ENCODE data around the gene CENPS.

The CENPS gene

DNA sequence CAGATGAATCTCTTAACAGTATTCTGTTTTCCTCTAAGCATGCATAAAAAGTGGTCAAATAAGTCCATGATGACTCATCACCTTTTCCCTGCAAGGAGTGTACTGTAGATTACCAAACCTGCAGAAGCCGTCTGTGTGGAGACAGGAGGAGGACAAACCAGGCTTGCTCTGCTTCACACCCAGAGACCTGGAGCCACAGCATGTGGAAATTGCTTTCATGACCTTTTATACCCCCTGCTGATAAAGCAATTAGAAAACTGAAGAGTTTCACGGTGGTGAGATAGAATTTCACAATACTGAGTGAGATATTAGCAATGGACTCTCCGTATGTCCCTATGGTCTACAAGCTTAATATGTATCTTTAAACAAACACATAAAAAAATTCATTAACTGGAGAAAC is 29.0 kb downstream of the CENPS start:
- ATAC-seq = peak; percentile 88
- TF ChIP-seq ZNF70 (CRISPR knock-in tag; IDR thresholded peaks at IDR 0.05) (no peak), BACH2 (CRISPR knock-in tag; IDR thresholded peaks at IDR 0.05; ENCODE audit: borderline replicate concordance) (no peak), ZC3H10 (CRISPR knock-in tag; IDR thresholded peaks at IDR 0.05) (no peak), PPARA (CRISPR knock-in tag; IDR thresholded peaks at IDR 0.05; ENCODE audit: borderline replicate concordance) (no peak), ARNTL (CRISPR knock-in tag; IDR thresholded peaks at IDR 0.05; ENCODE audit: borderline replicate concordance, low read depth) (no peak), ESRRG (CRISPR knock-in tag; IDR thresholded peaks at IDR 0.05) (no peak), ZNF565 (CRISPR knock-in tag; conservative IDR thresholded peaks at IDR 0.05; ENCODE audit: low read depth) (no peak), ZNF8 (CRISPR knock-in tag; IDR thresholded peaks at IDR 0.05) (no peak), TCF4 (CRISPR knock-in tag; IDR thresholded peaks at IDR 0.05; ENCODE audit: borderline replicate concordance) (no peak), CSDC2 (CRISPR knock-in tag; IDR thresholded peaks at IDR 0.05) (no peak), ISL1 (CRISPR knock-in tag; IDR thresholded peaks at IDR 0.05) (no peak), OSR1 (CRISPR knock-in tag; IDR thresholded peaks at IDR 0.05) (no peak)
- TF ChIP-seq, protein P1, sequence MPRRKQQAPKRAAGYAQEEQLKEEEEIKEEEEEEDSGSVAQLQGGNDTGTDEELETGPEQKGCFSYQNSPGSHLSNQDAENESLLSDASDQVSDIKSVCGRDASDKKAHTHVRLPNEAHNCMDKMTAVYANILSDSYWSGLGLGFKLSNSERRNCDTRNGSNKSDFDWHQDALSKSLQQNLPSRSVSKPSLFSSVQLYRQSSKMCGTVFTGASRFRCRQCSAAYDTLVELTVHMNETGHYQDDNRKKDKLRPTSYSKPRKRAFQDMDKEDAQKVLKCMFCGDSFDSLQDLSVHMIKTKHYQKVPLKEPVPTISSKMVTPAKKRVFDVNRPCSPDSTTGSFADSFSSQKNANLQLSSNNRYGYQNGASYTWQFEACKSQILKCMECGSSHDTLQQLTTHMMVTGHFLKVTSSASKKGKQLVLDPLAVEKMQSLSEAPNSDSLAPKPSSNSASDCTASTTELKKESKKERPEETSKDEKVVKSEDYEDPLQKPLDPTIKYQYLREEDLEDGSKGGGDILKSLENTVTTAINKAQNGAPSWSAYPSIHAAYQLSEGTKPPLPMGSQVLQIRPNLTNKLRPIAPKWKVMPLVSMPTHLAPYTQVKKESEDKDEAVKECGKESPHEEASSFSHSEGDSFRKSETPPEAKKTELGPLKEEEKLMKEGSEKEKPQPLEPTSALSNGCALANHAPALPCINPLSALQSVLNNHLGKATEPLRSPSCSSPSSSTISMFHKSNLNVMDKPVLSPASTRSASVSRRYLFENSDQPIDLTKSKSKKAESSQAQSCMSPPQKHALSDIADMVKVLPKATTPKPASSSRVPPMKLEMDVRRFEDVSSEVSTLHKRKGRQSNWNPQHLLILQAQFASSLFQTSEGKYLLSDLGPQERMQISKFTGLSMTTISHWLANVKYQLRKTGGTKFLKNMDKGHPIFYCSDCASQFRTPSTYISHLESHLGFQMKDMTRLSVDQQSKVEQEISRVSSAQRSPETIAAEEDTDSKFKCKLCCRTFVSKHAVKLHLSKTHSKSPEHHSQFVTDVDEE (CRISPR knock-in tag; IDR thresholded peaks at IDR 0.05) = no peak
- TF ChIP-seq, protein P2, sequence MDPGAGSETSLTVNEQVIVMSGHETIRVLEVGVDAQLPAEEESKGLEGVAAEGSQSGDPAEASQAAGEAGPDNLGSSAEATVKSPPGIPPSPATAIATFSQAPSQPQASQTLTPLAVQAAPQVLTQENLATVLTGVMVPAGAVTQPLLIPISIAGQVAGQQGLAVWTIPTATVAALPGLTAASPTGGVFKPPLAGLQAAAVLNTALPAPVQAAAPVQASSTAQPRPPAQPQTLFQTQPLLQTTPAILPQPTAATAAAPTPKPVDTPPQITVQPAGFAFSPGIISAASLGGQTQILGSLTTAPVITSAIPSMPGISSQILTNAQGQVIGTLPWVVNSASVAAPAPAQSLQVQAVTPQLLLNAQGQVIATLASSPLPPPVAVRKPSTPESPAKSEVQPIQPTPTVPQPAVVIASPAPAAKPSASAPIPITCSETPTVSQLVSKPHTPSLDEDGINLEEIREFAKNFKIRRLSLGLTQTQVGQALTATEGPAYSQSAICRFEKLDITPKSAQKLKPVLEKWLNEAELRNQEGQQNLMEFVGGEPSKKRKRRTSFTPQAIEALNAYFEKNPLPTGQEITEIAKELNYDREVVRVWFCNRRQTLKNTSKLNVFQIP (CRISPR knock-in tag; IDR thresholded peaks at IDR 0.05; ENCODE audit: borderline replicate concordance, low read depth) = no peak
- TF ChIP-seq, protein P3, sequence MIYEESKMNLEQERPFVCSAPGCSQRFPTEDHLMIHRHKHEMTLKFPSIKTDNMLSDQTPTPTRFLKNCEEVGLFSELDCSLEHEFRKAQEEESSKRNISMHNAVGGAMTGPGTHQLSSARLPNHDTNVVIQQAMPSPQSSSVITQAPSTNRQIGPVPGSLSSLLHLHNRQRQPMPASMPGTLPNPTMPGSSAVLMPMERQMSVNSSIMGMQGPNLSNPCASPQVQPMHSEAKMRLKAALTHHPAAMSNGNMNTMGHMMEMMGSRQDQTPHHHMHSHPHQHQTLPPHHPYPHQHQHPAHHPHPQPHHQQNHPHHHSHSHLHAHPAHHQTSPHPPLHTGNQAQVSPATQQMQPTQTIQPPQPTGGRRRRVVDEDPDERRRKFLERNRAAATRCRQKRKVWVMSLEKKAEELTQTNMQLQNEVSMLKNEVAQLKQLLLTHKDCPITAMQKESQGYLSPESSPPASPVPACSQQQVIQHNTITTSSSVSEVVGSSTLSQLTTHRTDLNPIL (CRISPR knock-in tag; IDR thresholded peaks at IDR 0.05; ENCODE audit: low read depth) = no peak
- TF ChIP-seq, protein P4, sequence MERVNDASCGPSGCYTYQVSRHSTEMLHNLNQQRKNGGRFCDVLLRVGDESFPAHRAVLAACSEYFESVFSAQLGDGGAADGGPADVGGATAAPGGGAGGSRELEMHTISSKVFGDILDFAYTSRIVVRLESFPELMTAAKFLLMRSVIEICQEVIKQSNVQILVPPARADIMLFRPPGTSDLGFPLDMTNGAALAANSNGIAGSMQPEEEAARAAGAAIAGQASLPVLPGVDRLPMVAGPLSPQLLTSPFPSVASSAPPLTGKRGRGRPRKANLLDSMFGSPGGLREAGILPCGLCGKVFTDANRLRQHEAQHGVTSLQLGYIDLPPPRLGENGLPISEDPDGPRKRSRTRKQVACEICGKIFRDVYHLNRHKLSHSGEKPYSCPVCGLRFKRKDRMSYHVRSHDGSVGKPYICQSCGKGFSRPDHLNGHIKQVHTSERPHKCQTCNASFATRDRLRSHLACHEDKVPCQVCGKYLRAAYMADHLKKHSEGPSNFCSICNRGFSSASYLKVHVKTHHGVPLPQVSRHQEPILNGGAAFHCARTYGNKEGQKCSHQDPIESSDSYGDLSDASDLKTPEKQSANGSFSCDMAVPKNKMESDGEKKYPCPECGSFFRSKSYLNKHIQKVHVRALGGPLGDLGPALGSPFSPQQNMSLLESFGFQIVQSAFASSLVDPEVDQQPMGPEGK (CRISPR knock-in tag; IDR thresholded peaks at IDR 0.05; ENCODE audit: borderline replicate concordance) = no peak
- TF ChIP-seq, protein P5, sequence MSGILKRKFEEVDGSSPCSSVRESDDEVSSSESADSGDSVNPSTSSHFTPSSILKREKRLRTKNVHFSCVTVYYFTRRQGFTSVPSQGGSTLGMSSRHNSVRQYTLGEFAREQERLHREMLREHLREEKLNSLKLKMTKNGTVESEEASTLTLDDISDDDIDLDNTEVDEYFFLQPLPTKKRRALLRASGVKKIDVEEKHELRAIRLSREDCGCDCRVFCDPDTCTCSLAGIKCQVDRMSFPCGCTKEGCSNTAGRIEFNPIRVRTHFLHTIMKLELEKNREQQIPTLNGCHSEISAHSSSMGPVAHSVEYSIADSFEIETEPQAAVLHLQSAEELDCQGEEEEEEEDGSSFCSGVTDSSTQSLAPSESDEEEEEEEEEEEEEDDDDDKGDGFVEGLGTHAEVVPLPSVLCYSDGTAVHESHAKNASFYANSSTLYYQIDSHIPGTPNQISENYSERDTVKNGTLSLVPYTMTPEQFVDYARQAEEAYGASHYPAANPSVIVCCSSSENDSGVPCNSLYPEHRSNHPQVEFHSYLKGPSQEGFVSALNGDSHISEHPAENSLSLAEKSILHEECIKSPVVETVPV (CRISPR knock-in tag; IDR thresholded peaks at IDR 0.05) = no peak

DNA sequence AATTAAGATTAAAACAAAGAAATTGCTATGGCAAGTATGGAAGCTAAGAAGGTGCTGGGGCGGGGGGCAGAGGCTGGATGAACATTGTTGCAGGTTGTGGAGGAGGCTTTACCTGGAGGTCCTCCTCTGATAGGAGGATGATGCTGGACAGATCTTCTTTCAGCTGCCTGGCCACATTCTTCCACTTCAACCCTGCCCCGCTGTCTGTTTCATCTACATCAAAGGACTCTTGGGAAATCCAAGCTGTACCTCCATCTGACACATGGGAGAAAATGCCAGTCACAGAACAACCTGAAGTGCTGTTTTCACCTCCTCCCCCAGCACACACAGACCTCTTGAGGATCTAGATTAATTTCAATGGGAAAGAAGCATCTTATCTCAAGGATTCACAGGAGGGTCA is 36.8 kb downstream of the CENPS start:
- ATAC-seq = no peak
- TF ChIP-seq ZNF70 (CRISPR knock-in tag; IDR thresholded peaks at IDR 0.05) (no peak), CSDC2 (CRISPR knock-in tag; IDR thresholded peaks at IDR 0.05) (no peak), ZC3H10 (CRISPR knock-in tag; IDR thresholded peaks at IDR 0.05) (no peak), OSR1 (CRISPR knock-in tag; IDR thresholded peaks at IDR 0.05) (no peak), PPARA (CRISPR knock-in tag; IDR thresholded peaks at IDR 0.05; ENCODE audit: borderline replicate concordance) (no peak), ZFP3 (CRISPR knock-in tag; IDR thresholded peaks at IDR 0.05) (no peak), ISL1 (CRISPR knock-in tag; IDR thresholded peaks at IDR 0.05) (no peak), ZNF565 (CRISPR knock-in tag; conservative IDR thresholded peaks at IDR 0.05; ENCODE audit: low read depth) (no peak), ZNF8 (CRISPR knock-in tag; IDR thresholded peaks at IDR 0.05) (no peak), SNAI2 (CRISPR knock-in tag; IDR thresholded peaks at IDR 0.05) (no peak), RARB (CRISPR knock-in tag; IDR thresholded peaks at IDR 0.05) (no peak), BACH2 (CRISPR knock-in tag; IDR thresholded peaks at IDR 0.05; ENCODE audit: borderline replicate concordance) (no peak)
- TF ChIP-seq, protein P4 (CRISPR knock-in tag; IDR thresholded peaks at IDR 0.05; ENCODE audit: borderline replicate concordance) = no peak

Data from SK-N-SH treated with all-trans-retinoic acid at 6 μM for 48 hours (cell line).